ENCODE results near the gene CTNNB1.

Gene CTNNB1

GRCh38 chr3:41220906-41221677 is 21.8 kb downstream of the CTNNB1 start:
- Histone ChIP-seq H3K36me3 (ENCODE audit: insufficient read depth, low read length) (peaks cover 29% of the 10 kb centered on the region), H3K4me3 (ENCODE audit: low read depth, low read length, poor library complexity, severe bottlenecking) (no peak overlapping the region), H3K27me3 (ENCODE audit: insufficient read depth, low read length) (no peaks in the 10 kb centered on the region), H3K79me2 (ENCODE audit: insufficient read depth, low read length) (peaks cover 69% of the 10 kb centered on the region), H3F3A (ENCODE audit: insufficient read depth, low read length) (no peaks in the 10 kb centered on the region), H3K4me1 (ENCODE audit: insufficient read depth, low read length, severe bottlenecking) (peaks cover 18% of the 10 kb centered on the region), H3K9me3 (ENCODE audit: low read length) (no peaks in the 10 kb centered on the region), H3K27ac (ENCODE audit: low read depth, low read length, poor library complexity, severe bottlenecking) (no peak overlapping the region), H3K4me2 (ENCODE audit: low read length) (no peak overlapping the region), H2AFZ (ENCODE audit: low read length) (no peak overlapping the region), H3K9ac (ENCODE audit: low read length) (no peak overlapping the region), H4K20me1 (ENCODE audit: insufficient read depth, low read length) (peaks cover 4% of the 10 kb centered on the region; the same call in 1 of the 2 replicates), H3K9me2 (ENCODE audit: low read depth, low read length) (no peaks in the 10 kb centered on the region)
- TF ChIP-seq CTCF (IDR thresholded peaks at IDR 0.05; ENCODE audit: low read length) (no peak), EZH2 (IDR thresholded peaks at IDR 0.05; ENCODE audit: borderline replicate concordance, low read length) (no peak)

GRCh38 chr3:41222012-41222411 is 22.7 kb downstream of the CTNNB1 start:
- no peak overlapping the region for H3K4me2 ChIP-seq (ENCODE audit: low read length)

GRCh38 chr3:41222501-41222900 is 23.2 kb downstream of the CTNNB1 start:
- Histone ChIP-seq H3K4me2 (ENCODE audit: low read length) (no peak overlapping the region), H3K9me2 (ENCODE audit: low read depth, low read length) (no peaks in the 10 kb centered on the region), H3F3A (ENCODE audit: insufficient read depth, low read length) (no peaks in the 10 kb centered on the region), H3K27me3 (ENCODE audit: insufficient read depth, low read length) (no peaks in the 10 kb centered on the region), H3K9me3 (ENCODE audit: low read length) (no peaks in the 10 kb centered on the region), H3K36me3 (ENCODE audit: insufficient read depth, low read length) (peaks cover 39% of the 10 kb centered on the region), H3K9ac (ENCODE audit: low read length) (no peak overlapping the region), H4K20me1 (ENCODE audit: insufficient read depth, low read length) (peaks cover 4% of the 10 kb centered on the region; the same call in 1 of the 2 replicates), H3K79me2 (ENCODE audit: insufficient read depth, low read length) (peaks cover 59% of the 10 kb centered on the region), H3K4me3 (ENCODE audit: low read depth, low read length, poor library complexity, severe bottlenecking) (no peak overlapping the region), H3K27ac (ENCODE audit: low read depth, low read length, poor library complexity, severe bottlenecking) (no peak overlapping the region), H2AFZ (ENCODE audit: low read length) (no peak overlapping the region), H3K4me1 (ENCODE audit: insufficient read depth, low read length, severe bottlenecking) (peaks cover 18% of the 10 kb centered on the region)
- TF ChIP-seq CTCF (IDR thresholded peaks at IDR 0.05; ENCODE audit: low read length) (no peak), EZH2 (IDR thresholded peaks at IDR 0.05; ENCODE audit: borderline replicate concordance, low read length) (no peak)

More at GRCh38 chr3:41222012-41222411, 22.7 kb downstream of the CTNNB1 start:
- H3K36me3 ChIP-seq (ENCODE audit: insufficient read depth, low read length): peaks cover 34% of the 10 kb centered on the region
- no peaks in the 10 kb centered on the region for H3K9me3 ChIP-seq (ENCODE audit: low read length)
- H4K20me1 ChIP-seq (ENCODE audit: insufficient read depth, low read length): peaks cover 4% of the 10 kb centered on the region; the same call in 1 of the 2 replicates
- H3K79me2 ChIP-seq (ENCODE audit: insufficient read depth, low read length): peaks cover 60% of the 10 kb centered on the region
- H3K9ac ChIP-seq (ENCODE audit: low read length): no peak overlapping the region
- no peaks in the 10 kb centered on the region for H3K9me2 ChIP-seq (ENCODE audit: low read depth, low read length)
- TF ChIP-seq EZH2 (IDR thresholded peaks at IDR 0.05; ENCODE audit: borderline replicate concordance, low read length): no peak
- TF ChIP-seq CTCF (IDR thresholded peaks at IDR 0.05; ENCODE audit: low read length): no peak
- no peaks in the 10 kb centered on the region for H3F3A ChIP-seq (ENCODE audit: insufficient read depth, low read length)
- H3K4me3 ChIP-seq (ENCODE audit: low read depth, low read length, poor library complexity, severe bottlenecking): no peak overlapping the region
- no peak overlapping the region for H2AFZ ChIP-seq (ENCODE audit: low read length)
- H3K27ac ChIP-seq (ENCODE audit: low read depth, low read length, poor library complexity, severe bottlenecking): no peak overlapping the region
- H3K4me1 ChIP-seq (ENCODE audit: insufficient read depth, low read length, severe bottlenecking): peaks cover 18% of the 10 kb centered on the region
- H3K27me3 ChIP-seq (ENCODE audit: insufficient read depth, low read length): no peaks in the 10 kb centered on the region
